ENCODE results near the gene CDH23.

The CDH23 gene

DNA sequence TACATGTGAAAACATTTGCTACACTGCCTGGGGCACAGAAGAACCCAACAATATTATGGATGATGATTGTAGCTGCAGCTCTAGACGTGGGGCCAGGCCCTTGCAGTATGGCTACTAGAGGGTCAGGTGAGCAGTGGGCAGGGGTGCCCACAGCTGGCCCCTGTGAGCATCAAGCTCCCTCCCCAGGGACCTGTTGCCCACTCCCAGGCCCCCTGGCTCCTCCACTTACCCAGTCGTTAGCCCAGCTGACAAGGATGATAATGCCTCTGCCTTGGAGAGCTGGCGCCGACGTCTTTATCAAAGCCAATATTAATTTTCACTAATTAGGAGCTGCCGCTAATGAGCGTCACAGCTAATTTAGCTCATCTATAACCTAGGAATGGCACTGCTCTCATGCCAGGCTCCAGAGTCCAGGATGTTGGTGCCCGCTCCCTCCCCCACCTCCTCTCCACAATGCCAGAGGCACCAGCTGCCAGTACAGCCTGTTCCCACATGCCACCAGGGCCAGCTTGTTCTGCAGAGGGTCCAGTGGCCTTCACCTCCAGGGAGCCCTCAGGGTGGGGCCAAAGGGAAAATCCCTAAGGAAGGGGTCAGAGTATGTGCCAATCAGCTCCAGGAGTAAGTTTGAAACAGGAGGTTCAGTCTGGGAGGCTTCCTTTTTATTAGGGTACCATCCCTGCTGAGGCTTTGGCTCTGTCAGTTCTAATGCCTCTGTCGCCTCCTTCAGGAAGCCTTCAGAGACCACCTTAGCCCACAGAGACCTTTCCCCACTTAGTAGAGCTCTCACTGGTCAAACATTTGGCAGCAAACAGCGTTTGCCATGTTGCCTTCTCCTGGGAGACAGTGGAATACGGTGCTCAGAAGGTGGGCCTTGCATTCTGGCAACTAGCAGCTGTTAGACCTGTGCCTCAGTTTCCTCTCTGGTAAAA, 77.2 kb downstream of the CDH23 start:
- no peak for TF ChIP-seq GATA2 (IDR thresholded peaks at IDR 0.05; ENCODE audit: low read depth, low read length)
- no peak for TF ChIP-seq GATA3 (IDR thresholded peaks at IDR 0.05; ENCODE audit: low read depth, low read length)

DNA sequence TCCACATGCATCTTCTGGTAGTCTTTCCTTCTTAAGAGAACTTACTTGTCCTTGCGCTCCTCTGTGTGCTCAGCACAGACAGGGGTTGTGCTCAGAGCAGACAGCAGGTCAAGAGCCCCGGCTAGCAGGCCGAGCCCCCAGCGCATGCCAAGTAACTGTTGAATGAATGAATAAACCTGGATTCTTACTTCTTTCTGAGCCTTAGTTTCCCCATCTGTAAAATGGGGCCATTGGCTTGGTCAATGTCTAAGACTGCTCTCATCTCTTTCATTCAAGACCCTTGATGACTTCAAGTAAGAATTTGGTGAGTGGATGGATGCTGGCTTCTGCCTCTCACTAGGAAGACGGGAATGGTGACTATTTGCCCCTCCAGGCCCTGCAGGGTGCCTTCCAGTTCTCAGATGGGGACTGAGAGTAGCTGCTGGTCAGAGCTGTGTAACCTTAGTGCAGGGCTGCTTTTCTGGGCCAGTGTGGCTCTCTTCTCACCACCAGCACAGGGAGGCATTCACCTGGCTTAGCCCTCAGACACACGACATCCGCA, 78.1 kb downstream of the CDH23 start:
- TF ChIP-seq GATA3 (IDR thresholded peaks at IDR 0.05; ENCODE audit: low read depth, low read length) (no peak), GATA2 (IDR thresholded peaks at IDR 0.05; ENCODE audit: low read depth, low read length) (no peak)

DNA sequence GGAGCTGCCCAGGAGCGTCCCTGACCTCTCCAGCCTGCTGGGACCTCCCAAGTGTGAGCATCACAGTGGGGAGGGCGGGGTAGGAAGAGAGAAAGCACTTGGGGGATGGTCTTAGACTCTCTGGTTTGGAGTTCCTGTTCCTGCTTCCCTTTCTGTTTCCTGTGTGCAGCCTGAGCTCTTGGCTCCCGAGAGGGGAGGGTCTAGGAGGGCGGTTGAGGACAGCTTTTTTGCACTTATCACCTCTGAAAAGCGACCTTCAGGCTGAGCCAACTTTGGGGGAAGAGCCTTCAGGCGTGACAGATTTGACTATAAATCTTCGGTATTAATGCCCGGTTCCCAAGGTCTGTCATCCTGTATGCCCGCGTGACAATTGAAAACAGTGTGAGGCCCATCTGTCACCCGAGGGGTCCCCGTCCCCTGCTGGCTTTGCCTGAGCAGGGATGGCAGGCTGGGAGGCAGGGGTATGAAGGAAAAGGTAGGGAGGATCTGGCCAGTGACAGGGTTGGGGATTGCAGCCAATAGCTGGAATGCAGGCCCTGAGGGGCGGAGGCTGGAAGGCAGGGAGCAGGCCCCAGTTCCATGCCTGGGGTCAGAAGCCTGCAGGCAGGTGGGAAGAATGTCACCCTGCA, 78.6 kb downstream of the CDH23 start:
- TF ChIP-seq GATA2 (IDR thresholded peaks at IDR 0.05; ENCODE audit: low read depth, low read length) = no peak
- TF ChIP-seq GATA3 (IDR thresholded peaks at IDR 0.05; ENCODE audit: low read depth, low read length) = no peak

DNA sequence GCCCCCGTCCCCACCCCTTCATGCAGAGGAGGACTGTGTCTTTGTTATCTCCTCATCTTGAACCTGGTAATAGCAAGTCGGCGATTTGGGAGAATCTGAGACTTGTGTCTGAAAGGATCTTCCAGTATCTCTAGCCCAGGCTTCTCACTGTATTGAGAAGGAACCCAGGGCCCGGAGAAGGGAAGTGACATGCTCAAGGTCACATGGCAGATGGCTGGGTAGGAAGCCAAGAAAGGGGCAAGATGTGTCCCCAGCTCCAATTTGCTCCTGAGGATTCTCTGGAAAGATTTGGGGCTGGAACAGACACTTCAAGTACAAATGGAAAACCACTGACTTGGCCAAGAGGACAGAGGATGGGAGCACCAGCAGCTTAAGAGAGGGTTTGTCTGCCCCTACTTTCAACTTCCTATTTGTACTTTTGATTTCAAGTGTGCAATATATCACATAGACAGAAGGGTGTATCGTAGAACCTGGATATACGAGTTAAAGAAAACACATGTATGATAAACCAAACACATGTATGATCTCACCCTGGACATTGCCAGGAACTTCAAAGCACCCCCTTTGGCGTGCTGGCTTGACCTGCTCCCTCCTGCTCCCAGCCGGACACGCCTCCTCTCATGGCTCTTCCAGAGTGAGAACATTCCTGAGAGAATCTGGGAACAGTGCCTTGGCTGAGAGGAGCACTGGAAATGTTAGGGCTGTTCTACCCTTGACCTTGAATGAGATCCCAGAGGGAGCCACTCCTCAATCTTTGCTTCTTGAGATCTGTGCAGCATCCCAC, 79.7 kb downstream of the CDH23 start:
- no peak; the same call in 1 of the 2 replicates for TF ChIP-seq GATA2 (IDR thresholded peaks at IDR 0.05; ENCODE audit: low read depth, low read length)
- TF ChIP-seq GATA3 (IDR thresholded peaks at IDR 0.05; ENCODE audit: low read depth, low read length) = no peak

DNA sequence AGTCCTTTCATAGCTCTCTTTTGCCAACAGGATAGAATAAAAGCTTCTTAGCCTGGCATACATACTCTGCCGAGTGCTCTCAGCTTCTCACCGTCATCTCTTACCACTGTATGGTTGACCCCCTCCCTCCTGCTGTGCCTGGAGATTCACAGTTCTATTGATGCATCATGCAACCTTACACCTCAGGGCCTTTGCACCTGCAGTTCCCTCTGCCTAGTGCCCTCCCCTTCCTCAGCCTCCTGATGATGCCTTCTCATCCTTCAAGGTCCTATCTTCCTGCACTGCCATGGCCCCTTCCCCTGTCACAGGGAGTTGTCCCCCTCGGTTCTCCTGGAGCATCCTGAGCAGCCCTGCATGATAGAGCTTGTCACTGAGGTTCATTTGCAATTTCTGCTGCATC, 81.5 kb downstream of the CDH23 start:
- TF ChIP-seq GATA2 (IDR thresholded peaks at IDR 0.05; ENCODE audit: low read depth, low read length) = no peak

DNA sequence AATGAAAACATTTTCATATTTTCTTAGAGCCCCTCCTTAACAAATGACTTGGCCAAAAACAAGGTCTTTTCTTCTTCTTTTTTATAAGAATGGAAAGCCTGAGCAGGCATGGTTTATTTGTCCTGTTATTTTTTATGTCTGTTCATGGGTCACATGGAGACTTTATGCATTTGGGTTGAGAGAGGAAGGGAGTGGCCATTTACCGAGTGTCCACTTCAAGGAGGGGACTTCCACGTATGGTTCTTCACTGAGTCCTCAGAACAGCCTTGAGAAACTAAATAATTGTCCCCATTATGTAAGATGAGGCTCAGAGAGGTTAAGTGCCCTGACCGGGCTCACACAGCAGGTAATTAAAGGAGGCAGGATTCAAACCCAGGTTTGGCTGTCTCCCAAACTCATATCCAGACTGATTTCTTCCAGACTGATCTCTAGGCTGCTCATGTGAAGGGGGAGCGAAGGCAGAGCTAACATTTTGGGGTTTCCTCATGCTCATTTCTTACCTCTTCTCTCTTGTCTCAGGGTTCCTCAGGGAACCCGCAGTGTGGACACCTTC, 82.2 kb downstream of the CDH23 start:
- no peak for TF ChIP-seq GATA2 (IDR thresholded peaks at IDR 0.05; ENCODE audit: low read depth, low read length)
- no peak for TF ChIP-seq GATA3 (IDR thresholded peaks at IDR 0.05; ENCODE audit: low read depth, low read length)

DNA sequence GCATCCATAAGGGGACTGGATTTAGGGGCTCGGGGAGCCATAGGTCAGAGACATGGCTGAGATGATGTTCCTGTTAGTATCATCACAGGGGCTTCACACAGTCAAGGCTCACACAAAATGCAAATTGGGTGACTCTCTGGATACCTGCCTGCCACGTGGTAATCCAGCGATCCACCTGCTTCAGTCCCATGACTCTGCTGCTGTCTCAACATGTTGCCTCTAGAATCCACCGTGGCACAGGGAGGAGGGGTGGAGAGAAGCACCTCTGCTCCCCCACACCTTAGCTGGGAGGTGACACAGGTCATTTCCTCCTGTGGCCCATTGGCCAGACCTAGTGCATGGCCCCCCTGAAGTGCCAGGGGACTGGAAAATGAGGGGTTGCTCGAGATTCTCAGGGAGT, 83.1 kb downstream of the CDH23 start:
- TF ChIP-seq GATA2 (IDR thresholded peaks at IDR 0.05; ENCODE audit: low read depth, low read length) = no peak
- no peak for TF ChIP-seq GATA3 (IDR thresholded peaks at IDR 0.05; ENCODE audit: low read depth, low read length)

DNA sequence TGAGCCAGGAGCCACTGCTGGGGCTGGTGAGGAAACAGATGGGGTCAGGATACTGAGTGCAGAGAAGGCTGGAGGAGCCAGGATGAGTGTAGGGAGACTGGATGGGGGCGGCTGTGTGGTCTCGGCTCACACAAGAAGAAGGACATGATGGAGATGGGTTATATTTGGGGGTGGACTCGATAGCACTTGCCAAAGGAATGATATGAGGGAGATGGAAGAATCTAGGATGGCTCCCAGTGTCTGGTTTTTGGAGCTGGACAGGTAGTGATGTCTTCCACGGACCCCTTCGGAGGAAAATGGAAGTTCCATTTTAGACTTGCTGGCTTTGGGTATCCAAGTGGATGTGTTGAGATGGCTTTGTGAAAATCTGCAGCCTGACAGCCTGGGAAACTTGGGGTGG, 83.9 kb downstream of the CDH23 start:
- TF ChIP-seq GATA2 (IDR thresholded peaks at IDR 0.05; ENCODE audit: low read depth, low read length) (no peak), GATA3 (IDR thresholded peaks at IDR 0.05; ENCODE audit: low read depth, low read length) (no peak)

DNA sequence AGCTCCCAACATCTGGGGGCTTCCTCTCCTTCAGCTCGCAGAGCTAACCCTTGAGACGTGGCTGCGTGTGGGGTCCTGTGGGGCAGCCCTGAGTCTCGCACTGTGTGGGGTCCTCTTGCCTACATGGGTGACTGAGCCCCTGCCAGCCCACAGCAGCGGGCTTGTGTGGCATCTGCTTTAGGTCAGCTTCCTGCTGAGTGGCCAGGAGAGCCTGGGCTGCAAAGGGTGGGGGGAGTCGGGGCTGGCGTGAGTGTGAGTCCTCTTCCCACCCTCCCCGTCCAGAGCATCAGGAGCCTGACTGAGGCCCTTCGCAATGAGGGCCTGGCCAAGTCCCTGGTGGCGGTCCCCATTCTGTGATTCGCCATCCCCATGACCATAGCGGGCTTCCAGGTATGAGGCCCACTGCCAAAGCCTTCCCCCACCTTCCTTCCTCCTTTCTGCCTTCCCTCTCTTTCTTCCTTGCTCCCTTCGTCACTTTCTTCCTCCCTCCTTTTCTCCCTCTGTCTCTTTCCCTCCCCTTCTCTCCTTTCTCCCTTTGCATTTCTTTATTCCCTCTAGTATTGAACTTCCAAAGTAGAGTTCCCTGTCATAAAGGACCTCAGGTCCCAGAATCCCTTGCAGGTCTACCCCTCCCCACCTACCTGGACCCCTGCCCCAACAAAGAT, 85.2 kb downstream of the CDH23 start:
- no peak for TF ChIP-seq GATA2 (IDR thresholded peaks at IDR 0.05; ENCODE audit: low read depth, low read length)
- TF ChIP-seq GATA3 (IDR thresholded peaks at IDR 0.05; ENCODE audit: low read depth, low read length) = no peak

DNA sequence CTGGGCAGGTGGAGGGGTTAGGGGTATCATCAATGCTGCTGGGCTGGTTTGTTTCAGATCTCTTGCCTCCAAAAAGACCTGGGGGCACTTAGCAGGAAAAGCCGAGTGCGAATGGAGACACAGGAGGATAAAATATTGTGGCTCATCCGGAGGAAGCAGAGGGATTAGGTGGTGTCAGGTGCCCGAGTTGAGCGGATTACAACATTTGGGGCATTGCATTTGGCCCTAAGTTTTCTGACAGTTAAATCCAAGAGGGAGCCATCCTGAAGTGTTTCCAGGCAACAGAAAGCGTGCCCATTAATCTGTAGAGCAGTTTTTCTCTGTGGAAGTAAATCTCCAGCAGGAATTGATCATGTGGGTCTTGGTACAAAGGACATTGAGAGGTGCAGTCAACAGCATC, 85.9 kb downstream of the CDH23 start:
- TF ChIP-seq GATA2 (IDR thresholded peaks at IDR 0.05; ENCODE audit: low read depth, low read length) = no peak
- no peak for TF ChIP-seq GATA3 (IDR thresholded peaks at IDR 0.05; ENCODE audit: low read depth, low read length)

DNA sequence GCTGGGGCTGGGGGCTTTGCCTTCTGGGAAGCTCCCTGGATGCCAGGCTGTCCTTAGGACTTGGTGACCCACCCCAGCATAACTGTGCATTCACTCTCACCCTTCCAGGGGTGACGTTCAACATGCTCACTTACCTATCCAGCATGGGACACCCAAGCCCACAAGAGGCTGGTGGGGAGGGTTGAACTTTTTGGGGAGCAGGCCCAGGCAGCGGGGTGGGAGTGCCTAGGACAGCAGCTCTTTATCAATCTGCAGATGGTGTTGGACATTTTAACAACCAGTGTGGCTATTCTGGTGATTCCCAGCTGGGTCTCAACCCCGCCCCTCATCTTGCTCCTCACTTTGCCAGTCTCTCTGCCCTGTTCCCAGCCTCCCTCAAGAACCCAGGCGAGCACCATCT, 86.4 kb downstream of the CDH23 start:
- no peak for TF ChIP-seq GATA3 (IDR thresholded peaks at IDR 0.05; ENCODE audit: low read depth, low read length)
- no peak for TF ChIP-seq GATA2 (IDR thresholded peaks at IDR 0.05; ENCODE audit: low read depth, low read length)

DNA sequence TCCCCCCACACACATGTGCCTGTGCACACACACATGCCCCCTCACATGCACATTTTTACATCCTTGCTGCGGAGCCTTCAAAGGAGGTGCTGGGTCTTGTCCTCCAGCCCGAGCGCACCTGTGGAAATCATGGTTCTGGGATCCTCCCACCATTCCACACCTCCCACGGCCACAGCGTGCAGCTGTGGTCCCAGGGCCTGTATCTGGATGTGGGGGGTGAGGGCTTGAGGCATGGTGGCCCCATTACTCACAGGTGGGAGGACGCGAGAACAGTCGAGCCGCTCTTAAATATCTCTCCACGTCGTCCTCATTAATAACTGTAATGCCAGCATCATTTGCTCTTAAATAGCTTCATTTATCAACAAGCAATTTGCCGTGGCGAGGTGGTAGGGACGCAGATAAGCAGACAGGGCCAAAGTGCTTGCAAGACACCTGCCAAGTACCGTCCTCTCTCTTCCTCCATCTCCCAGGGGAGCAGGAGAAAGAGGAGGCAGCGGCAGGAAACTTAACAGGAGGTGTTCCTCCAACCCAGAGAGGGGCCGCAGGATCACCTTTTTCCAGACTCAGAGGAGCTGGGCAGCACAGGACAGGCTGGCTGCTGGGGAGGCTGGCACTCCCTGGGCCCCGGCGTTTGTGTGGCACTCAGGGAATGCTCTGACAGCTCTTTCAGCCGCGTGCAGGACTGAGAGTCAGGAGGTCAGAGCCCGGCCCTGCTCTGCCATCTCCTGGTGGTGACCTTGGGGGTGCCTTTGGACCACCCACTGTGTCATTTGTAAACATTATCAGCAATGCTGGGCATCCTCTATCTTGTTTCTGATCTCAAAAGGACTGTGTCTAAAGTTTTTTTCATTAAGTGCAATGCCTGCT, 87.4 kb downstream of the CDH23 start:
- no peak for TF ChIP-seq GATA3 (IDR thresholded peaks at IDR 0.05; ENCODE audit: low read depth, low read length)
- TF ChIP-seq GATA2 (IDR thresholded peaks at IDR 0.05; ENCODE audit: low read depth, low read length) = no peak

All from SH-SY5Y (cell line).